ENCODE data around the gene SLC25A6. TPM values are rescaled to one million over a fixed set of nuclear protein-coding genes. Genes with fewer than 3 reads are reported as not detected.
A peak's percentile ranks its signal among the peaks of the same experiment; 100 is the strongest.

Gene SLC25A6
- total and polyA plus RNA-seq, 10 of the 15 experiments (the other 5 are each of a cell fraction or from before 2014, with no cell fraction given): 61.9 to 642 (median 322) TPM

DNA sequence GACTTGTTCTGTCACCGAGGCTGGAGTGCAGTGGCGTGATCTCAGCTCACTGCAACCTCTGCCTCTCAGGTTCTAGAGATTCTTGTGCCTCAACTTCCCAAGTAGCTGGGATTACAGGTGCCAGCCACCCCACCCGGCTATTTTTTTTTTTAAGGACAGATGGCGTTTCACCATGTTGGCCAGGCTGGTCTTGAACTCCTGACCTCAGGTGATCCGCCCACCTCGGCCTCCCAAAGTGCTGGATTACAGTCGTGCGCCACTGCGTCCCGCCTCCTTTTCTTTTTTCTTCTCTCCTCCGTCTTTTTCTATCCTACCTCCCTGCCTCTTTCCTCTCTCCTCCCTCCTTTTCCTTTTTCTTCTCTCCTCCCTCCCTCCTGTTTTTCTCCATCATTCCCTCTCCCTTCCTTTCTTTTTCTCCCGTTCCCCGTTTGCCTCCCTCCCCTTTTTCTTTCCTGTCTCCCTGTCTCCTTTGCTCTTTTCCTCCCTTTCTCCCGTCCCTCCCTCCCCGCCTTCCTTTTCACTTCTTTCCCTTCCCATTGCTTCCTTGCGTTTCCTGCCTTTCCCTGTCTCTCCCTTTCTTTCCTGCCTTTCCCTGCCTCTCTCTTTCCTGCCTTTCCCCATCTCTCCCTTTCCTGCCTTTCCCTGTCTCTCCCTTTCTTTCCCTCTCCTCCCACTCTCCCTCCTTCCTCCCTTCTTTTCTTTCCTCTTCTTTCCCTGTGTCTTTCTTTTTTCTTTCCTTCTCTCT is 2.1 kb upstream of the SLC25A6 start:
- Histone ChIP-seq H3K27me3 (replicated peaks in 1 of 2; ENCODE audit: control insufficient read depth in 2 of 2, insufficient read depth in 2 of 2, low read length in 1 of 2) (no peaks in the 10 kb centered on the region), H3K4me1 (ENCODE audit: control insufficient read depth, insufficient read depth, low read length) (peaks cover 8% of the 10 kb centered on the region), H3K4me2 (ENCODE audit: control insufficient read depth, insufficient read depth) (peak overlapping the region; percentile 38), H3K36me3 (ENCODE audit: control insufficient read depth in 2 of 2, insufficient read depth in 2 of 2, low read length in 1 of 2) (peaks cover 7 to 17% of the 10 kb centered on the region in 2 experiments; a peak in 3 of 4 replicates), H2AFZ (ENCODE audit: control insufficient read depth, low read depth, low read length) (no peak overlapping the region), H4K20me1 (ENCODE audit: control insufficient read depth, insufficient read depth) (peaks cover 16% of the 10 kb centered on the region; the same call in 1 of the 2 replicates), H3K4me3 (peak overlapping the region; percentile 75; the same call in 1 of the 2 replicates), H3K9ac (ENCODE audit: control insufficient read depth, insufficient read depth, low read length) (no peak overlapping the region; the same call in 1 of the 2 replicates), H3K27ac (ENCODE audit: control insufficient read depth, insufficient read depth) (no peak overlapping the region), H3K9me3 (replicated peaks; ENCODE audit: control insufficient read depth, insufficient read depth, low read length) (no peaks in the 10 kb centered on the region), H3K79me2 (ENCODE audit: control insufficient read depth, insufficient read depth, low read length) (peaks cover 60% of the 10 kb centered on the region)
- TF ChIP-seq DPF2 (IDR thresholded peaks at IDR 0.05): no peak
- TF ChIP-seq, protein P1, sequence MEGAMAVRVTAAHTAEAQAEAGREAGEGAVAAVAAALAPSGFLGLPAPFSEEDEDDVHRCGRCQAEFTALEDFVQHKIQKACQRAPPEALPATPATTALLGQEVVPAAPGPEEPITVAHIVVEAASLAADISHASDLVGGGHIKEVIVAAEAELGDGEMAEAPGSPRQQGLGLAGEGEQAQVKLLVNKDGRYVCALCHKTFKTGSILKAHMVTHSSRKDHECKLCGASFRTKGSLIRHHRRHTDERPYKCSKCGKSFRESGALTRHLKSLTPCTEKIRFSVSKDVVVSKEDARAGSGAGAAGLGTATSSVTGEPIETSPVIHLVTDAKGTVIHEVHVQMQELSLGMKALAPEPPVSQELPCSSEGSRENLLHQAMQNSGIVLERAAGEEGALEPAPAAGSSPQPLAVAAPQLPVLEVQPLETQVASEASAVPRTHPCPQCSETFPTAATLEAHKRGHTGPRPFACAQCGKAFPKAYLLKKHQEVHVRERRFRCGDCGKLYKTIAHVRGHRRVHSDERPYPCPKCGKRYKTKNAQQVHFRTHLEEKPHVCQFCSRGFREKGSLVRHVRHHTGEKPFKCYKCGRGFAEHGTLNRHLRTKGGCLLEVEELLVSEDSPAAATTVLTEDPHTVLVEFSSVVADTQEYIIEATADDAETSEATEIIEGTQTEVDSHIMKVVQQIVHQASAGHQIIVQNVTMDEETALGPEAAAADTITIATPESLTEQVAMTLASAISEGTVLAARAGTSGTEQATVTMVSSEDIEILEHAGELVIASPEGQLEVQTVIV (IDR thresholded peaks at IDR 0.05; ENCODE audit: borderline replicate concordance, partially characterized antibody): peak; percentile 16
- TF ChIP-seq IKZF2 (IDR thresholded peaks at IDR 0.05): peak; percentile 50 to 74
- TF ChIP-seq PAX8 (IDR thresholded peaks at IDR 0.05): no peak
- WGBS (ENCODE audit: insufficient coverage, insufficient replicate concordance, low lambda C conversion rate, missing lambda C conversion rate): 89% methylated on average over 11 of the region's 16 CpGs
- ChIA-PET RAD21 (ENCODE audit: unreplicated experiment) (no interaction called here), CTCF (no interaction called here), SMC1A (ENCODE audit: uncharacterized antibody, unreplicated experiment) (no interaction called here), POLR2A (no interaction called here)
- DNase-seq (ENCODE audit: low read depth, low spot score) (no peak), FAIRE-seq (no peak), ATAC-seq (no peak)
- in situ Hi-C loops (cut with MboI) (no loop called here), intact Hi-C loops (cut with micrococcal nuclease; ENCODE audit: unreplicated experiment) (loop anchor here (2.0 kb wide), 2 partner anchors 71 to 147 kb away; no protein-coding TSS in a partner anchor)
- BruUV-seq (replicated peaks): no TSS peak
